H9 (cell line): Measurements from ENCODE around the gene NFKBIA. TPM values are rescaled to one million over a fixed set of nuclear protein-coding genes. Genes with fewer than 3 reads are reported as not detected.

ENCODE experiments used
- DNase-seq: peaks from one replicate; pipeline ENCODE4 v3.0.0-alpha.2; 2017
- H2AFZ ChIP-seq: one replicate; pipeline ENCODE4 v1.6.1; 2013; ENCODE audit warnings: mild to moderate bottlenecking, low read length, control low read depth, moderate library complexity
- H2AK5ac ChIP-seq: 2 replicates; pipeline ENCODE4 v1.6.1; 2013; ENCODE audit warnings: low read length, control low read depth, mixed read lengths; ENCODE audit not compliant: insufficient read length
- H2BK120ac ChIP-seq: one replicate; pipeline ENCODE4 v1.6.1; 2013; ENCODE audit warnings: low read depth, mild to moderate bottlenecking, low read length, control low read depth, inconsistent platforms; ENCODE audit not compliant: poor library complexity, severe bottlenecking
- H2BK12ac ChIP-seq: 2 replicates; pipeline ENCODE4 v1.6.1; 2013; ENCODE audit warnings: low read length, control low read depth, mixed read lengths, low read depth; ENCODE audit not compliant: insufficient read length
- H2BK15ac ChIP-seq: 2 replicates; pipeline ENCODE4 v1.6.1; 2013; ENCODE audit warnings: low read depth, low read length, control low read depth
- H2BK20ac ChIP-seq: one replicate; pipeline ENCODE4 v1.6.1; 2013; ENCODE audit warnings: low read depth, mild to moderate bottlenecking, low read length, control low read depth, inconsistent platforms; ENCODE audit not compliant: poor library complexity, severe bottlenecking
- H2BK5ac ChIP-seq: 2 replicates; pipeline ENCODE4 v1.6.1; 2013; ENCODE audit warnings: low read length, control low read depth, mixed read lengths; ENCODE audit not compliant: insufficient read length
- H3K14ac ChIP-seq: 2 replicates; pipeline ENCODE4 v1.6.1; 2013; ENCODE audit warnings: low read length, control low read depth; ENCODE audit not compliant: insufficient read depth
- H3K18ac ChIP-seq: 2 replicates; pipeline ENCODE4 v1.6.1; 2013; ENCODE audit warnings: low read depth, mild to moderate bottlenecking, mixed read lengths, low read length, control low read depth; ENCODE audit not compliant: insufficient read length
- H3K23ac ChIP-seq: 2 replicates; pipeline ENCODE4 v1.6.1; 2013; ENCODE audit warnings: low read length, control low read depth, mixed read lengths, low read depth; ENCODE audit not compliant: insufficient read length
- H3K23me2 ChIP-seq: 2 replicates; pipeline ENCODE4 v1.6.1; 2013; ENCODE audit warnings: low read depth, mild to moderate bottlenecking, mixed read lengths, low read length, control low read depth; ENCODE audit not compliant: insufficient read length, poor library complexity, severe bottlenecking
- H3K27ac ChIP-seq: 2 replicates; pipeline ENCODE4 v1.5.1; 2013; ENCODE audit warnings: low read length, control low read depth, mixed read lengths, low read depth; ENCODE audit not compliant: insufficient read length
- H3K27me3 ChIP-seq: 2 replicates; pipeline ENCODE4 v1.6.1; 2013; ENCODE audit warnings: low read length, control low read depth, inconsistent platforms; ENCODE audit not compliant: insufficient read depth
- H3K4ac ChIP-seq: 2 replicates; pipeline ENCODE4 v1.6.1; 2013; ENCODE audit warnings: low read depth, mild to moderate bottlenecking, control low read depth, inconsistent platforms, low read length, moderate library complexity
- H3K4me1 ChIP-seq: 2 replicates; pipeline ENCODE4 v1.6.1; 2013; ENCODE audit warnings: low read length, control low read depth, inconsistent platforms; ENCODE audit not compliant: insufficient read depth
- H3K4me2 ChIP-seq: 2 replicates; pipeline ENCODE4 v1.6.1; 2013; ENCODE audit warnings: low read length, control low read depth, mixed read lengths; ENCODE audit not compliant: insufficient read length, insufficient read depth
- H3K56ac ChIP-seq: 2 replicates; pipeline ENCODE4 v1.6.1; 2013; ENCODE audit warnings: low read depth, mild to moderate bottlenecking, mixed read lengths, low read length, control low read depth; ENCODE audit not compliant: insufficient read length
- H3K79me1 ChIP-seq: 2 replicates; pipeline ENCODE4 v1.6.1; 2013; ENCODE audit warnings: low read depth, mild to moderate bottlenecking, moderate library complexity, low read length, control low read depth, inconsistent platforms; ENCODE audit not compliant: insufficient read depth, poor library complexity, severe bottlenecking
- H3K79me2 ChIP-seq: 2 replicates; pipeline ENCODE4 v1.6.1; 2013; ENCODE audit warnings: low read length, control low read depth, inconsistent platforms; ENCODE audit not compliant: insufficient read depth
- H3K9ac ChIP-seq: 2 replicates; pipeline ENCODE4 v1.6.1; 2013; ENCODE audit warnings: low read length, control low read depth, mixed read lengths; ENCODE audit not compliant: insufficient read length; ENCODE audit errors: extremely low read depth
- H3K9me3 ChIP-seq: one replicate; pipeline ENCODE4 v1.6.1; 2013; ENCODE audit warnings: low read depth, low read length, inconsistent platforms; ENCODE audit not compliant: control insufficient read depth
- H3T11ph ChIP-seq: one replicate; pipeline ENCODE4 v1.6.1; 2013; ENCODE audit warnings: mild to moderate bottlenecking, low read length, control low read depth, inconsistent platforms
- H4K20me1 ChIP-seq: one replicate; pipeline ENCODE4 v1.6.1; 2013; ENCODE audit not compliant: control insufficient read depth, insufficient read length, insufficient read depth
- H4K5ac ChIP-seq: 2 replicates; pipeline ENCODE4 v1.6.1; 2013; ENCODE audit warnings: low read depth, mild to moderate bottlenecking, mixed read lengths, low read length, control low read depth; ENCODE audit not compliant: insufficient read length
- H4K8ac ChIP-seq: replicated peaks from 2 replicates; pipeline ENCODE4 v1.6.1; 2013; ENCODE audit warnings: low read length, control low read depth, mixed read lengths, low read depth; ENCODE audit not compliant: insufficient read length
- H4K91ac ChIP-seq: 2 replicates; pipeline ENCODE4 v1.6.1; 2013; ENCODE audit warnings: low read depth, mild to moderate bottlenecking, moderate library complexity, mixed read lengths, low read length, control low read depth; ENCODE audit not compliant: insufficient read length
- H3K27ac Mint-ChIP-seq, 3 experiments: 2 replicates in 2 of 3; 3 replicates in 1 of 3; pipeline ENCODE4 v1.8.0; 2020 to 2021; ENCODE audit warnings: mixed read lengths in 3 of 3, mild to moderate bottlenecking in 1 of 3, moderate library complexity in 1 of 3
- H3K27me3 Mint-ChIP-seq: 2 replicates; pipeline ENCODE4 v1.8.0; 2021; ENCODE audit warnings: low read depth, mild to moderate bottlenecking, moderate library complexity, mixed read lengths
- H3K36me3 Mint-ChIP-seq, 3 experiments: 2 replicates in 2 of 3; 3 replicates in 1 of 3; pipeline ENCODE4 v1.8.0; 2020 to 2021; ENCODE audit warnings: low read depth in 3 of 3, mixed read lengths in 3 of 3; ENCODE audit not compliant: insufficient read depth in 1 of 3
- H3K4me1 Mint-ChIP-seq, 2 experiments: 2 replicates each; pipeline ENCODE4 v1.8.0; 2020; ENCODE audit warnings: mixed read lengths in 2 of 2
- H3K4me3 Mint-ChIP-seq, 2 experiments: 2 replicates in 1 of 2; 3 replicates in 1 of 2; pipeline ENCODE4 v1.8.0; 2020 to 2021; ENCODE audit warnings: mild to moderate bottlenecking in 2 of 2, mixed read lengths in 2 of 2, moderate library complexity in 1 of 2
- H3K9me3 Mint-ChIP-seq, 2 experiments: 2 replicates in 1 of 2; 3 replicates in 1 of 2; pipeline ENCODE4 v1.8.0; 2020; ENCODE audit warnings: mild to moderate bottlenecking in 2 of 2, mixed read lengths in 2 of 2, moderate library complexity in 1 of 2
- CTCF ChIP-seq: fragments of 200-600 bp; sonication (generic); conservative IDR thresholded peaks from 3 replicates; pipeline ENCODE4 v1.8.0; 2021; ENCODE audit warnings: antibody characterized with exemption, mild to moderate bottlenecking
- WGBS: extraction: QIAGEN DNeasy Blood & Tissue Kit; methylation state at CpG from one replicate; pipeline ENCODE4 v1.1.7; 2013; ENCODE audit warnings: missing lambda C conversion rate, low lambda C conversion rate, mixed read lengths; ENCODE audit not compliant: insufficient read length; ENCODE audit errors: extremely low coverage; 5-methylcytosine and 5-hydroxymethylcytosine counted together
- total RNA-seq: library from RNA; stranded (reverse); gene quantifications from 2 replicates; pipeline ENCODE4 v1.2.1, GENCODE V29; 2021

NFKBIA gene
- total RNA-seq, 1 experiment from 2014 or later = 38.4 TPM

- H4K8ac ChIP-seq = no peak overlapping the region
- no peak overlapping the region for H2BK20ac ChIP-seq
- no peak overlapping the region for H3K56ac ChIP-seq
- no peak overlapping the region for H3K18ac ChIP-seq
- no peaks in the 10 kb centered on the region for H3K27me3 ChIP-seq
- H4K20me1 ChIP-seq = no peaks in the 10 kb centered on the region
- no peaks in the 10 kb centered on the region; the same call in 1 of the 2 replicates for H3K4me1 ChIP-seq
- H2BK15ac ChIP-seq = no peak overlapping the region
- no peak overlapping the region for H3K4ac ChIP-seq
- Mint-ChIP-seq H3K4me1 (peaks cover 16 to 39% of the 10 kb centered on the region in 2 experiments), H3K27me3 (peaks cover 2% of the 10 kb centered on the region; the same call in 1 of the 2 replicates), H3K4me3 (no peak overlapping the region), H3K9me3 (no peaks in the 10 kb centered on the region), H3K36me3 (no peaks in the 10 kb centered on the region; a peak in 1 of 7 replicates), H3K27ac (no peak overlapping the region)
- H3K4me2 ChIP-seq = no peak overlapping the region
- H4K5ac ChIP-seq = no peak overlapping the region
- no peaks in the 10 kb centered on the region for H3K9me3 ChIP-seq
- DNase-seq = no peak
- H3K79me1 ChIP-seq = no peaks in the 10 kb centered on the region
- H3T11ph ChIP-seq = no peak overlapping the region
- no peak overlapping the region for H2BK12ac ChIP-seq
- H2BK120ac ChIP-seq = no peak overlapping the region
- H2AK5ac ChIP-seq = no peak overlapping the region
- no peak for TF ChIP-seq CTCF
- no peak overlapping the region for H4K91ac ChIP-seq
- H2BK5ac ChIP-seq = no peak overlapping the region
- no peak overlapping the region for H3K23ac ChIP-seq
- WGBS = no CpG with 5 or more reads among the region's 11 CpGs
- H3K27ac ChIP-seq = no peak overlapping the region
- H3K79me2 ChIP-seq = no peaks in the 10 kb centered on the region
- no peaks in the 10 kb centered on the region for H3K23me2 ChIP-seq
- no peak overlapping the region for H3K14ac ChIP-seq
- no peak overlapping the region for H2AFZ ChIP-seq
- H3K9ac ChIP-seq = no peak overlapping the region
Observed at GRCh38 chr14:35384455-35385041, 20.0 kb downstream of the NFKBIA start.
